SK-N-SH (cell line): ENCODE data around the gene RBM7. TPM values are rescaled to one million over a fixed set of nuclear protein-coding genes. Genes with fewer than 3 reads are reported as not detected.

Experiments used
- CTCF ChIA-PET: fragments of 300-600, 350-600 bp; formaldehyde crosslinking; extraction: SDS; loops from one replicate; lab custom pipeline; 2021; lab: Yijun Ruan, JAX
- POLR2A ChIA-PET: fragments of 350-600 bp; sonication (Branson Sonifier 250); formaldehyde crosslinking; extraction: SDS; loops from one replicate; lab custom pipeline; 2020; ENCODE audit warnings: antibody characterized with exemption, inconsistent platforms; lab: Yijun Ruan, JAX
- DNase-seq: peaks from one replicate; pipeline ENCODE4 v3.0.0; 2012
- H2AFZ ChIP-seq: fragments of 200-600 bp; sonication (generic); 2 replicates; pipeline ENCODE4 v1.8.1; 2016; ENCODE audit warnings: antibody characterized with exemption, mild to moderate bottlenecking, low read depth
- H3F3A ChIP-seq: fragments of 200-600 bp; sonication (generic); replicated peaks from 2 replicates; pipeline ENCODE3; 2016; ENCODE audit warnings: antibody characterized with exemption, mild to moderate bottlenecking; ENCODE audit not compliant: insufficient read depth
- H3K27ac ChIP-seq, 2 experiments: fragments of 200-500 bp in 1 of 2; fragments of 200-600 bp in 1 of 2; sonication (Bioruptor generic) in 1 of 2; sonication (generic), shearing (Covaris generic) in 1 of 2; 2 replicates each; pipeline versions ENCODE4 v1.5.1 to v1.6.1; 2014 to 2016; ENCODE audit warnings: low read depth in 2 of 2, inconsistent platforms in 1 of 2, low read length in 1 of 2, mild to moderate bottlenecking in 1 of 2, mixed read lengths in 1 of 2
- H3K27me3 ChIP-seq: fragments of 200-600 bp; sonication (generic), shearing (Covaris generic); 2 replicates; pipeline ENCODE4 v1.6.1; 2016; ENCODE audit warnings: mixed run types; ENCODE audit not compliant: insufficient read depth
- H3K36me3 ChIP-seq, 2 experiments: fragments of 200-500 bp in 1 of 2; fragments of 200-600 bp in 1 of 2; sonication (Bioruptor generic) in 1 of 2; sonication (generic) in 1 of 2; replicated peaks in 1 of 2; 2 replicates each; pipeline versions ENCODE3 to v1.5.1; 2014 to 2016; ENCODE audit warnings: low read length in 1 of 2, mild to moderate bottlenecking in 1 of 2; ENCODE audit not compliant: insufficient read depth in 2 of 2, control insufficient read depth in 1 of 2
- H3K4me1 ChIP-seq, 2 experiments: fragments of 200-500 bp in 1 of 2; fragments of 200-600 bp in 1 of 2; sonication (Bioruptor generic) in 1 of 2; sonication (generic), shearing (Covaris generic) in 1 of 2; 2 replicates each; pipeline versions ENCODE4 v1.5.1 to v1.6.1; 2014 to 2016; ENCODE audit warnings: low read depth in 1 of 2, low read length in 1 of 2, mixed run types in 1 of 2; ENCODE audit not compliant: insufficient read depth in 2 of 2, control insufficient read depth in 1 of 2
- H3K4me2 ChIP-seq: fragments of 200-600 bp; sonication (generic), shearing (Covaris generic); 2 replicates; pipeline ENCODE4 v1.6.1; 2017; ENCODE audit warnings: mixed run types
- H3K4me3 ChIP-seq, 2 experiments: fragments of 200-500 bp in 1 of 2; fragments of 200-600 bp in 1 of 2; sonication (Bioruptor generic) in 1 of 2; sonication (generic), shearing (Covaris generic) in 1 of 2; 2 replicates each; pipeline versions ENCODE4 v1.5.1 to v1.8.1; 2014 to 2016; ENCODE audit warnings: low read depth in 2 of 2, inconsistent platforms in 1 of 2, low read length in 1 of 2, mild to moderate bottlenecking in 1 of 2, mixed read lengths in 1 of 2, moderate library complexity in 1 of 2
- H3K79me2 ChIP-seq: fragments of 200-600 bp; sonication (generic); 2 replicates; pipeline ENCODE4 v1.8.1; 2017; ENCODE audit warnings: mild to moderate bottlenecking; ENCODE audit not compliant: insufficient read depth
- H3K9ac ChIP-seq: fragments of 200-600 bp; sonication (generic); 2 replicates; pipeline ENCODE4 v1.6.1; 2017; ENCODE audit warnings: mixed run types
- H3K9me2 ChIP-seq: fragments of 200-600 bp; sonication (generic); 2 replicates; pipeline ENCODE4 v1.6.1; 2017; ENCODE audit warnings: mixed run types
- H3K9me3 ChIP-seq: fragments of 200-600 bp; sonication (generic); 2 replicates; pipeline ENCODE4 v1.6.1; 2017; ENCODE audit warnings: mixed run types, mild to moderate bottlenecking, moderate library complexity
- H4K20me1 ChIP-seq: fragments of 200-600 bp; sonication (generic); 2 replicates; pipeline ENCODE4 v1.6.1; 2017; ENCODE audit warnings: mild to moderate bottlenecking, mixed run types; ENCODE audit not compliant: insufficient read depth
- CTCF ChIP-seq: fragments of 200-600 bp; sonication (generic); IDR thresholded peaks from 2 replicates; pipeline ENCODE4 v1.6.1; 2017; ENCODE audit warnings: antibody characterized with exemption, mild to moderate bottlenecking, moderate library complexity
- EP300 ChIP-seq, 2 experiments: IDR thresholded peaks; 2 replicates each; pipeline versions ENCODE4 v1.4.0 to v1.6.1; 2012; ENCODE audit warnings: borderline replicate concordance in 1 of 2, low read depth in 1 of 2, low read length in 1 of 2
- EZH2phosphoT487 ChIP-seq: fragments of 200-600 bp; sonication (generic); IDR thresholded peaks from 2 replicates; pipeline ENCODE4 v1.6.1; 2017; ENCODE audit warnings: low read depth, mixed run types, mild to moderate bottlenecking, antibody characterized with exemption, moderate library complexity, borderline replicate concordance
- FOSL2 ChIP-seq: IDR thresholded peaks from 2 replicates; pipeline ENCODE4 v1.4.0; 2012; ENCODE audit warnings: low read depth, mild to moderate bottlenecking, moderate library complexity, borderline replicate concordance
- FOXJ3 ChIP-seq: sonication (generic); formaldehyde crosslinking; IDR thresholded peaks from 2 replicates; pipeline ENCODE4 v1.5.1; 2020; ENCODE audit warnings: mild to moderate bottlenecking, missing genetic modification reagents
- JUND ChIP-seq: IDR thresholded peaks from 2 replicates; pipeline ENCODE4 v1.4.0; 2012
- NFIC ChIP-seq: IDR thresholded peaks from 2 replicates; pipeline ENCODE4 v1.4.0; 2012; ENCODE audit warnings: borderline replicate concordance
- RAD21 ChIP-seq: IDR thresholded peaks from 2 replicates; pipeline ENCODE4 v1.6.1; 2012; ENCODE audit warnings: mild to moderate bottlenecking, low read length
- REST ChIP-seq: IDR thresholded peaks from 2 replicates; pipeline ENCODE4 v1.6.1; 2012; ENCODE audit warnings: mild to moderate bottlenecking, low read depth, low read length, moderate library complexity
- RFX5 ChIP-seq: IDR thresholded peaks from 2 replicates; pipeline ENCODE4 v1.6.1; 2012; ENCODE audit warnings: mild to moderate bottlenecking, improper control_type of control experiment, low read length
- RXRA ChIP-seq: IDR thresholded peaks from 2 replicates; pipeline ENCODE4 v1.4.0; 2012; ENCODE audit warnings: low read depth, mild to moderate bottlenecking, borderline replicate concordance
- TAF1 ChIP-seq: IDR thresholded peaks from 2 replicates; pipeline ENCODE4 v1.6.1; 2012; ENCODE audit warnings: low read depth, mild to moderate bottlenecking, low read length, moderate library complexity, borderline replicate concordance
- TCF12 ChIP-seq: IDR thresholded peaks from 2 replicates; pipeline ENCODE4 v1.4.0; 2012
- TEAD4 ChIP-seq: IDR thresholded peaks from 2 replicates; pipeline ENCODE4 v1.4.0; 2012; ENCODE audit warnings: mild to moderate bottlenecking, borderline replicate concordance; ENCODE audit not compliant: insufficient read depth
- USF1 ChIP-seq: IDR thresholded peaks from 2 replicates; pipeline ENCODE4 v1.4.0; 2012; ENCODE audit warnings: low read depth, borderline replicate concordance
- YY1 ChIP-seq: IDR thresholded peaks from 2 replicates; pipeline ENCODE4 v1.4.0; 2012; ENCODE audit warnings: low read depth, mild to moderate bottlenecking
- WGBS: methylation state at CpG from one replicate; pipeline ENCODE4 v1.1.6; 2017; ENCODE audit warnings: low lambda C conversion rate; 5-methylcytosine and 5-hydroxymethylcytosine counted together
- polyA plus RNA-seq, 3 experiments: library from polyadenylated mRNA; depleted of rRNA; stranded (reverse); fragments of >200 nt; gene quantifications; 2 replicates each; pipeline ENCODE4 v1.2.3, GENCODE V29; 2012
- TF ChIP-seq, protein P1 (sequence below): IDR thresholded peaks from 2 replicates; pipeline ENCODE4 v1.4.0; 2012; ENCODE audit warnings: low read depth

Gene RBM7
- polyA plus RNA-seq, 1 of the 3 experiments (the other 2 are of a cell fraction): 19.5 TPM

- Histone ChIP-seq H3K9ac (no peak overlapping the region), H3F3A (peaks cover 4% of the 10 kb centered on the region), H4K20me1 (no peaks in the 10 kb centered on the region), H3K4me2 (no peak overlapping the region), H2AFZ (no peak overlapping the region), H3K4me1 (no peaks in the 10 kb centered on the region), H3K9me3 (no peaks in the 10 kb centered on the region), H3K27me3 (no peaks in the 10 kb centered on the region), H3K79me2 (no peaks in the 10 kb centered on the region), H3K9me2 (no peaks in the 10 kb centered on the region), H3K36me3 (peaks cover 0 to 20% of the 10 kb centered on the region in 2 experiments), H3K27ac (no peak overlapping the region), H3K4me3 (no peak overlapping the region)
- ChIA-PET CTCF (interaction anchor here (0.8 kb wide), 1 partner anchor 14 kb away, joined by 3 read pairs; no protein-coding TSS in a partner anchor), POLR2A (no interaction called here)
- no peak for DNase-seq
- TF ChIP-seq RXRA: no peak
- no peak for TF ChIP-seq EZH2phosphoT487
- TF ChIP-seq EP300 (IDR thresholded peaks at IDR 0.05; ENCODE audit: borderline replicate concordance in 1 of 2, low read depth in 1 of 2, low read length in 1 of 2): no peak
- no peak for TF ChIP-seq YY1
- TF ChIP-seq RFX5: no peak
- TF ChIP-seq RAD21: no peak
- TF ChIP-seq FOSL2: no peak
- TF ChIP-seq CTCF: no peak
- no peak for TF ChIP-seq JUND
- no peak for TF ChIP-seq TAF1
Measured at GRCh38 chr11:114430290-114430689, 29.8 kb downstream of the RBM7 start.

GRCh38 chr11:114432893-114433292 lies 32.4 kb downstream of the RBM7 start:
- Histone ChIP-seq H3K79me2 (no peaks in the 10 kb centered on the region), H3K9me2 (no peaks in the 10 kb centered on the region), H3K27ac (no peak overlapping the region), H3K36me3 (peaks cover 0 to 13% of the 10 kb centered on the region in 2 experiments), H3K4me1 (no peaks in the 10 kb centered on the region), H3K4me3 (no peak overlapping the region), H3K27me3 (no peaks in the 10 kb centered on the region), H4K20me1 (no peaks in the 10 kb centered on the region), H2AFZ (no peak overlapping the region), H3K9me3 (no peaks in the 10 kb centered on the region), H3K4me2 (no peak overlapping the region), H3K9ac (no peak overlapping the region), H3F3A (peaks cover 4% of the 10 kb centered on the region)
- whole genome bisulfite sequencing: 87% methylated on average over 3 of the region's 3 CpGs
- TF ChIP-seq REST: no peak
- TF ChIP-seq TCF12: no peak
- TF ChIP-seq RFX5: no peak
- no peak for TF ChIP-seq YY1
- TF ChIP-seq FOXJ3 (CRISPR knock-in tag): no peak
- TF ChIP-seq TEAD4: no peak
- TF ChIP-seq, protein P1, sequence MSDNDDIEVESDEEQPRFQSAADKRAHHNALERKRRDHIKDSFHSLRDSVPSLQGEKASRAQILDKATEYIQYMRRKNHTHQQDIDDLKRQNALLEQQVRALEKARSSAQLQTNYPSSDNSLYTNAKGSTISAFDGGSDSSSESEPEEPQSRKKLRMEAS: no peak
- no peak for TF ChIP-seq EP300 (IDR thresholded peaks at IDR 0.05; ENCODE audit: borderline replicate concordance in 1 of 2, low read depth in 1 of 2, low read length in 1 of 2)
- TF ChIP-seq NFIC: no peak
- TF ChIP-seq USF1: no peak
- TF ChIP-seq RXRA: no peak
- POLR2A ChIA-PET: no interaction called here
- DNase-seq: no peak
- CTCF ChIA-PET: no interaction called here
